GM21367 (cell line): ENCODE measurements around the gene NAALADL2.
"Not testable (repeated sequence)": the region's sequence is repeated elsewhere in the genome, so short reads cannot be mapped to it uniquely, and the experiment has no call there.

ENCODE experiments used
- ATAC-seq: cut with Tn5 transposase; IDR thresholded peaks from one replicate; pipeline ENCODE4 v1.9.1; 2021; ENCODE audit not compliant: unreplicated experiment

The NAALADL2 gene

GRCh38 chr3:175460849-175461399 is 601.8 kb downstream of the NAALADL2 start:
- not testable (repeated sequence) for ATAC-seq

GRCh38 chr3:175464362-175464761 is 605.2 kb downstream of the NAALADL2 start:
- no peak for ATAC-seq

GRCh38 chr3:175469124-175469523 is 610.0 kb downstream of the NAALADL2 start:
- no peak for ATAC-seq

- ATAC-seq: no peak
Observed at GRCh38 chr3:175475765-175476164, 616.6 kb downstream of the NAALADL2 start.

GRCh38 chr3:175476489-175476888 is 617.4 kb downstream of the NAALADL2 start:
- ATAC-seq: no peak

- ATAC-seq: peak; percentile 96
Observed at GRCh38 chr3:175477651-175478224, 618.6 kb downstream of the NAALADL2 start.

- no peak for ATAC-seq
Observed at GRCh38 chr3:175478301-175478700, 619.2 kb downstream of the NAALADL2 start.

GRCh38 chr3:175479175-175479574 is 620.0 kb downstream of the NAALADL2 start:
- ATAC-seq: no peak

- no peak for ATAC-seq
Observed at GRCh38 chr3:175479800-175480199, 620.7 kb downstream of the NAALADL2 start.

GRCh38 chr3:175484666-175485065 is 625.5 kb downstream of the NAALADL2 start:
- ATAC-seq: peak; percentile 41

- ATAC-seq: no peak
Observed at GRCh38 chr3:175485436-175485835, 626.3 kb downstream of the NAALADL2 start.

GRCh38 chr3:175486255-175486654 is 627.1 kb downstream of the NAALADL2 start:
- peak; percentile 69 for ATAC-seq

GRCh38 chr3:175489406-175489805 is 630.3 kb downstream of the NAALADL2 start:
- peak; percentile 63 for ATAC-seq

- ATAC-seq: no peak
Observed at GRCh38 chr3:175493301-175493700, 634.2 kb downstream of the NAALADL2 start.

- peak; percentile 74 for ATAC-seq
Observed at GRCh38 chr3:175495331-175495730, 636.2 kb downstream of the NAALADL2 start.

- no peak for ATAC-seq
Observed at GRCh38 chr3:175502155-175502554, 643.0 kb downstream of the NAALADL2 start.

GRCh38 chr3:175511219-175511785 is 652.2 kb downstream of the NAALADL2 start:
- ATAC-seq: no peak

- ATAC-seq: no peak
Observed at GRCh38 chr3:175512700-175513099, 653.6 kb downstream of the NAALADL2 start.

- peak; percentile 80 for ATAC-seq
Observed at GRCh38 chr3:175518459-175518858, 659.3 kb downstream of the NAALADL2 start.

- no peak for ATAC-seq
Observed at GRCh38 chr3:175521406-175521805, 662.3 kb downstream of the NAALADL2 start.

GRCh38 chr3:175526191-175526590 is 667.1 kb downstream of the NAALADL2 start:
- no peak for ATAC-seq

GRCh38 chr3:175526609-175527280 is 667.6 kb downstream of the NAALADL2 start:
- ATAC-seq: no peak
